ENCODE measurements around the gene RSPH1. TPM values are rescaled to one million over a fixed set of nuclear protein-coding genes. Genes with fewer than 3 reads are reported as not detected.

RSPH1 gene
- total and polyA plus RNA-seq, 4 donors, result 0.09 to 0.17 (median 0.16) TPM; not detected in 1

DNA sequence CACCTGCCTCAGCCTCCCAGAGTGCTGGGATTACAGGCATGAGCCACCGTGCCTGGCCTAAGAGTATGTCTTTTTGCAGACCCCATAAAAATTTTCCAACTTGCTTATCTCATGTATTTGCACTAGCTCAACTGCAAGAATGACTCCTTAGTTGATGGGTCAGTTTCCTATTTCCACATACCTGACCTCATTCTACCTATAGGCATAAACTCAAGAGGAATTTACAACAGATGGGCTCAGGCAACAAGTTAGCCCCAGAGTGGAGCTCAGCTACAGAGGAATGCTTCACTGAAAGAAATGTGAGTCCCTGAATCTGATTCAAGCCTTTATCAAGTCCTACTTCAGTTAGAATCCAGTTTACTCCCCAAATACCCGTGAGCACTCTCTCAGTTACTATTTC is 12.3 kb upstream of the RSPH1 start:
- 94% methylated on average over 2 of the region's 2 CpGs for WGBS
- no peak for DNase-seq (ENCODE audit: low spot score)
- no peak overlapping the region for H3K4me3 ChIP-seq (ENCODE audit: low read depth in 1 of 3, low read length in 3 of 3)
- H3K27me3 ChIP-seq (ENCODE audit: control insufficient read depth in 4 of 4, insufficient read depth in 4 of 4, low read length in 3 of 4), result no peaks in the 10 kb centered on the region
- peaks cover 0 to 5% (median 0%) of the 10 kb centered on the region in 4 donors for H3K4me1 ChIP-seq (ENCODE audit: control insufficient read depth in 4 of 4, insufficient read depth in 4 of 4, low read length in 3 of 4)
- no peak for TF ChIP-seq RAD21 (IDR thresholded peaks at IDR 0.05)
- no peak for TF ChIP-seq YY1 (IDR thresholded peaks at IDR 0.05)
- TF ChIP-seq, protein P1, sequence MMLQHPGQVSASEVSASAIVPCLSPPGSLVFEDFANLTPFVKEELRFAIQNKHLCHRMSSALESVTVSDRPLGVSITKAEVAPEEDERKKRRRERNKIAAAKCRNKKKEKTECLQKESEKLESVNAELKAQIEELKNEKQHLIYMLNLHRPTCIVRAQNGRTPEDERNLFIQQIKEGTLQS (IDR thresholded peaks at IDR 0.05), result no peak
- TF ChIP-seq SP1 (IDR thresholded peaks at IDR 0.05), result no peak
- TF ChIP-seq, protein P2, sequence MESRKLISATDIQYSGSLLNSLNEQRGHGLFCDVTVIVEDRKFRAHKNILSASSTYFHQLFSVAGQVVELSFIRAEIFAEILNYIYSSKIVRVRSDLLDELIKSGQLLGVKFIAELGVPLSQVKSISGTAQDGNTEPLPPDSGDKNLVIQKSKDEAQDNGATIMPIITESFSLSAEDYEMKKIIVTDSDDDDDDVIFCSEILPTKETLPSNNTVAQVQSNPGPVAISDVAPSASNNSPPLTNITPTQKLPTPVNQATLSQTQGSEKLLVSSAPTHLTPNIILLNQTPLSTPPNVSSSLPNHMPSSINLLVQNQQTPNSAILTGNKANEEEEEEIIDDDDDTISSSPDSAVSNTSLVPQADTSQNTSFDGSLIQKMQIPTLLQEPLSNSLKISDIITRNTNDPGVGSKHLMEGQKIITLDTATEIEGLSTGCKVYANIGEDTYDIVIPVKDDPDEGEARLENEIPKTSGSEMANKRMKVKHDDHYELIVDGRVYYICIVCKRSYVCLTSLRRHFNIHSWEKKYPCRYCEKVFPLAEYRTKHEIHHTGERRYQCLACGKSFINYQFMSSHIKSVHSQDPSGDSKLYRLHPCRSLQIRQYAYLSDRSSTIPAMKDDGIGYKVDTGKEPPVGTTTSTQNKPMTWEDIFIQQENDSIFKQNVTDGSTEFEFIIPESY (IDR thresholded peaks at IDR 0.05), result no peak
- TF ChIP-seq, protein P3, sequence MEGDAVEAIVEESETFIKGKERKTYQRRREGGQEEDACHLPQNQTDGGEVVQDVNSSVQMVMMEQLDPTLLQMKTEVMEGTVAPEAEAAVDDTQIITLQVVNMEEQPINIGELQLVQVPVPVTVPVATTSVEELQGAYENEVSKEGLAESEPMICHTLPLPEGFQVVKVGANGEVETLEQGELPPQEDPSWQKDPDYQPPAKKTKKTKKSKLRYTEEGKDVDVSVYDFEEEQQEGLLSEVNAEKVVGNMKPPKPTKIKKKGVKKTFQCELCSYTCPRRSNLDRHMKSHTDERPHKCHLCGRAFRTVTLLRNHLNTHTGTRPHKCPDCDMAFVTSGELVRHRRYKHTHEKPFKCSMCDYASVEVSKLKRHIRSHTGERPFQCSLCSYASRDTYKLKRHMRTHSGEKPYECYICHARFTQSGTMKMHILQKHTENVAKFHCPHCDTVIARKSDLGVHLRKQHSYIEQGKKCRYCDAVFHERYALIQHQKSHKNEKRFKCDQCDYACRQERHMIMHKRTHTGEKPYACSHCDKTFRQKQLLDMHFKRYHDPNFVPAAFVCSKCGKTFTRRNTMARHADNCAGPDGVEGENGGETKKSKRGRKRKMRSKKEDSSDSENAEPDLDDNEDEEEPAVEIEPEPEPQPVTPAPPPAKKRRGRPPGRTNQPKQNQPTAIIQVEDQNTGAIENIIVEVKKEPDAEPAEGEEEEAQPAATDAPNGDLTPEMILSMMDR (IDR thresholded peaks at IDR 0.05; ENCODE audit: low read depth, low read length, missing input control), result no peak
- TF ChIP-seq FOXA2 (IDR thresholded peaks at IDR 0.05), result no peak
- TF ChIP-seq, protein P4, sequence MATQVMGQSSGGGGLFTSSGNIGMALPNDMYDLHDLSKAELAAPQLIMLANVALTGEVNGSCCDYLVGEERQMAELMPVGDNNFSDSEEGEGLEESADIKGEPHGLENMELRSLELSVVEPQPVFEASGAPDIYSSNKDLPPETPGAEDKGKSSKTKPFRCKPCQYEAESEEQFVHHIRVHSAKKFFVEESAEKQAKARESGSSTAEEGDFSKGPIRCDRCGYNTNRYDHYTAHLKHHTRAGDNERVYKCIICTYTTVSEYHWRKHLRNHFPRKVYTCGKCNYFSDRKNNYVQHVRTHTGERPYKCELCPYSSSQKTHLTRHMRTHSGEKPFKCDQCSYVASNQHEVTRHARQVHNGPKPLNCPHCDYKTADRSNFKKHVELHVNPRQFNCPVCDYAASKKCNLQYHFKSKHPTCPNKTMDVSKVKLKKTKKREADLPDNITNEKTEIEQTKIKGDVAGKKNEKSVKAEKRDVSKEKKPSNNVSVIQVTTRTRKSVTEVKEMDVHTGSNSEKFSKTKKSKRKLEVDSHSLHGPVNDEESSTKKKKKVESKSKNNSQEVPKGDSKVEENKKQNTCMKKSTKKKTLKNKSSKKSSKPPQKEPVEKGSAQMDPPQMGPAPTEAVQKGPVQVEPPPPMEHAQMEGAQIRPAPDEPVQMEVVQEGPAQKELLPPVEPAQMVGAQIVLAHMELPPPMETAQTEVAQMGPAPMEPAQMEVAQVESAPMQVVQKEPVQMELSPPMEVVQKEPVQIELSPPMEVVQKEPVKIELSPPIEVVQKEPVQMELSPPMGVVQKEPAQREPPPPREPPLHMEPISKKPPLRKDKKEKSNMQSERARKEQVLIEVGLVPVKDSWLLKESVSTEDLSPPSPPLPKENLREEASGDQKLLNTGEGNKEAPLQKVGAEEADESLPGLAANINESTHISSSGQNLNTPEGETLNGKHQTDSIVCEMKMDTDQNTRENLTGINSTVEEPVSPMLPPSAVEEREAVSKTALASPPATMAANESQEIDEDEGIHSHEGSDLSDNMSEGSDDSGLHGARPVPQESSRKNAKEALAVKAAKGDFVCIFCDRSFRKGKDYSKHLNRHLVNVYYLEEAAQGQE (IDR thresholded peaks at IDR 0.05), result no peak
- no peak for TF ChIP-seq TAF1 (conservative IDR thresholded peaks at IDR 0.05)
- TF ChIP-seq JUND (IDR thresholded peaks at IDR 0.05), result no peak
- TF ChIP-seq RXRA (IDR thresholded peaks at IDR 0.05), result no peak
- no peak for TF ChIP-seq HNF4A (conservative IDR thresholded peaks at IDR 0.05)
- no peak for TF ChIP-seq NR2F2 (IDR thresholded peaks at IDR 0.05)
- TF ChIP-seq GABPA (IDR thresholded peaks at IDR 0.05 in 1 of 2, conservative IDR thresholded peaks at IDR 0.05 in 1 of 2), result no peak
- TF ChIP-seq FOXA1 (IDR thresholded peaks at IDR 0.05), result no peak
- TF ChIP-seq HNF4G (IDR thresholded peaks at IDR 0.05), result no peak
- TF ChIP-seq EGR1 (IDR thresholded peaks at IDR 0.05; ENCODE audit: low read depth in 2 of 2), result no peak
- TF ChIP-seq MAX (IDR thresholded peaks at IDR 0.05), result no peak
- H3K9me3 ChIP-seq (ENCODE audit: control insufficient read depth in 4 of 4, low read length in 3 of 4), result no peaks in the 10 kb centered on the region
- H3K9ac ChIP-seq (ENCODE audit: low read depth in 1 of 2, low read length in 2 of 2), result no peak overlapping the region
- no peaks in the 10 kb centered on the region for H3K36me3 ChIP-seq (ENCODE audit: control insufficient read depth in 4 of 4, insufficient read depth in 3 of 4, low read depth in 1 of 4, low read length in 3 of 4)
- no peak overlapping the region for H3K27ac ChIP-seq (ENCODE audit: low read depth in 1 of 2, low read length in 2 of 2)
